Fibroblast of lung (primary cell): ENCODE data around the gene WTAP.

Experiments used
- EZH2 ChIP-seq: IDR thresholded peaks from 2 replicates; pipeline ENCODE4 v1.5.1; 2012; ENCODE audit warnings: low read length, control low read depth, mild to moderate bottlenecking; ENCODE audit errors: missing control alignments
- TF ChIP-seq, protein P1 (sequence below), 2 donors: IDR thresholded peaks in 1 of 2; conservative IDR thresholded peaks in 1 of 2; 1 replicate in 1 of 2; 2 replicates in 1 of 2; pipeline ENCODE4 v1.5.1; 2011 to 2012; ENCODE audit warnings: low read length in 2 of 2, control low read depth in 1 of 2, inconsistent platforms in 1 of 2, low read depth in 1 of 2, mild to moderate bottlenecking in 1 of 2

DNA sequence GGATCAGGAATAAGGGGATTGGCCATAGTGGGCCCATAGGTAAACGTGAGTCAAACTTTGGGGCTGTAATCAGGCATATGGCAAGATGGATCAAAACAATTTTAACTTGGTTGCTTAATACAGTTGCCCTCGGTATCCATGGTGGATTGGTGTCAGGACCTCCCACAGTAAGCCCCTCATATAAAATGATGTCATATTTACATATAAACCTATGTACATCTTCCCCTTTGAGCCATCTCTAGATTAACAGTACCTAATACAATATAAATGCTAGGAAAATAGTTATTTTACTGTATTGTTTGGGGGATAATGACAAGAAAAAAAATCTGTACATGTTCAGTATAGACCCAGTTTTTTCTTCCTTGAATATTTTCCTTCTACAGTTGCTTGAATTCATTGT, 27.1 kb downstream of the WTAP start:
- TF ChIP-seq, protein P1, sequence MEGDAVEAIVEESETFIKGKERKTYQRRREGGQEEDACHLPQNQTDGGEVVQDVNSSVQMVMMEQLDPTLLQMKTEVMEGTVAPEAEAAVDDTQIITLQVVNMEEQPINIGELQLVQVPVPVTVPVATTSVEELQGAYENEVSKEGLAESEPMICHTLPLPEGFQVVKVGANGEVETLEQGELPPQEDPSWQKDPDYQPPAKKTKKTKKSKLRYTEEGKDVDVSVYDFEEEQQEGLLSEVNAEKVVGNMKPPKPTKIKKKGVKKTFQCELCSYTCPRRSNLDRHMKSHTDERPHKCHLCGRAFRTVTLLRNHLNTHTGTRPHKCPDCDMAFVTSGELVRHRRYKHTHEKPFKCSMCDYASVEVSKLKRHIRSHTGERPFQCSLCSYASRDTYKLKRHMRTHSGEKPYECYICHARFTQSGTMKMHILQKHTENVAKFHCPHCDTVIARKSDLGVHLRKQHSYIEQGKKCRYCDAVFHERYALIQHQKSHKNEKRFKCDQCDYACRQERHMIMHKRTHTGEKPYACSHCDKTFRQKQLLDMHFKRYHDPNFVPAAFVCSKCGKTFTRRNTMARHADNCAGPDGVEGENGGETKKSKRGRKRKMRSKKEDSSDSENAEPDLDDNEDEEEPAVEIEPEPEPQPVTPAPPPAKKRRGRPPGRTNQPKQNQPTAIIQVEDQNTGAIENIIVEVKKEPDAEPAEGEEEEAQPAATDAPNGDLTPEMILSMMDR (conservative IDR thresholded peaks at IDR 0.05 in 1 of 2, IDR thresholded peaks at IDR 0.05 in 1 of 2; ENCODE audit: low read depth in 1 of 2, low read length in 2 of 2): no peak
- no peak for TF ChIP-seq EZH2
